ENCODE measurements around the gene NEK7. TPM values are rescaled to one million over a fixed set of nuclear protein-coding genes. Genes with fewer than 3 reads are reported as not detected.

NEK7 gene
- total and polyA plus RNA-seq, 9 donors = 25.0 to 87.0 (median 61.3) TPM

DNA sequence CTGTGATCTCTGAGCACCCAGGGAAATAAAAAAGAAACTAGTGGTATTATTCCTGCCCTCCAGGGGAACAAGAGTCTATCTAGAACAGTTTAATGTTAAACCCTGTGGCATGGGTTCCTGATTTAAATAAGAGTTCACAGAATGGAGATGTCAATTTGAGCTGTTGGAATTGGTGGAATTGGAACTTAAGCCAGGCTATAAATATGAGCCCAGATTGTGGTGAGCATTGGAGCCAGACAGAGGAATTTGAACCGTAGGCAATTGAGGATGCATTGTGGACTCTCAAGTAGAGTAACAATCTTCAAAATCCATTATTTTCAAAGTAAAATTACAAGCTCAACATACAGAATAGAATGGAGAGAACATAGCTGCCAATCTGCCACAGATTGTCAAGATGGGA lies 98.2 kb downstream of the NEK7 start:
- intact Hi-C loops (cut with DNase I) = no loop called here
- H3K27ac ChIP-seq = no peak overlapping the region
- DNase-seq = no peak

GRCh38 chr1:198255784-198256183 lies 99.0 kb downstream of the NEK7 start:
- no peak overlapping the region for H3K27ac ChIP-seq
- no peaks in the 10 kb centered on the region for H3K4me1 ChIP-seq (ENCODE audit: insufficient read depth)
- no peak overlapping the region for H3K4me3 ChIP-seq
- no peaks in the 10 kb centered on the region for H3K27me3 ChIP-seq
- intact Hi-C loops (cut with DNase I) = no loop called here
- no peak for TF ChIP-seq POLR2A (IDR thresholded peaks at IDR 0.05)
- no peak for TF ChIP-seq EP300 (IDR thresholded peaks at IDR 0.05)
- no peak for TF ChIP-seq CTCF (IDR thresholded peaks at IDR 0.05)
- no peaks in the 10 kb centered on the region for H3K9me3 ChIP-seq
- WGBS, 3 donors = 95 to 98% (median 98%) methylated on average over 1 of the region's 1 CpG
- no peaks in the 10 kb centered on the region for H3K36me3 ChIP-seq
- DNase-seq = no peak

More for the DNA sequence above, 98.2 kb downstream of the NEK7 start:
- H3K27me3 ChIP-seq = no peaks in the 10 kb centered on the region
- H3K9me3 ChIP-seq = no peaks in the 10 kb centered on the region
- no peaks in the 10 kb centered on the region for H3K36me3 ChIP-seq
- 59 to 88% (median 75%) methylated on average over 1 of the region's 1 CpG for WGBS, 3 donors
- H3K4me3 ChIP-seq = no peak overlapping the region
- TF ChIP-seq POLR2A (IDR thresholded peaks at IDR 0.05) (no peak), EP300 (IDR thresholded peaks at IDR 0.05) (no peak), CTCF (IDR thresholded peaks at IDR 0.05) (no peak)
- H3K4me1 ChIP-seq (ENCODE audit: insufficient read depth) = no peaks in the 10 kb centered on the region

- Histone ChIP-seq H3K9me3 (no peaks in the 10 kb centered on the region), H3K27ac (no peak overlapping the region), H3K27me3 (no peaks in the 10 kb centered on the region), H3K4me1 (ENCODE audit: insufficient read depth) (no peaks in the 10 kb centered on the region), H3K36me3 (no peaks in the 10 kb centered on the region), H3K4me3 (no peak overlapping the region)
- TF ChIP-seq POLR2A (IDR thresholded peaks at IDR 0.05) (no peak), CTCF (IDR thresholded peaks at IDR 0.05) (no peak), EP300 (IDR thresholded peaks at IDR 0.05) (no peak)
- no peak for DNase-seq
- intact Hi-C loops (cut with DNase I) = no loop called here
Measured at GRCh38 chr1:198258491-198258890, 101.7 kb downstream of the NEK7 start.

DNA sequence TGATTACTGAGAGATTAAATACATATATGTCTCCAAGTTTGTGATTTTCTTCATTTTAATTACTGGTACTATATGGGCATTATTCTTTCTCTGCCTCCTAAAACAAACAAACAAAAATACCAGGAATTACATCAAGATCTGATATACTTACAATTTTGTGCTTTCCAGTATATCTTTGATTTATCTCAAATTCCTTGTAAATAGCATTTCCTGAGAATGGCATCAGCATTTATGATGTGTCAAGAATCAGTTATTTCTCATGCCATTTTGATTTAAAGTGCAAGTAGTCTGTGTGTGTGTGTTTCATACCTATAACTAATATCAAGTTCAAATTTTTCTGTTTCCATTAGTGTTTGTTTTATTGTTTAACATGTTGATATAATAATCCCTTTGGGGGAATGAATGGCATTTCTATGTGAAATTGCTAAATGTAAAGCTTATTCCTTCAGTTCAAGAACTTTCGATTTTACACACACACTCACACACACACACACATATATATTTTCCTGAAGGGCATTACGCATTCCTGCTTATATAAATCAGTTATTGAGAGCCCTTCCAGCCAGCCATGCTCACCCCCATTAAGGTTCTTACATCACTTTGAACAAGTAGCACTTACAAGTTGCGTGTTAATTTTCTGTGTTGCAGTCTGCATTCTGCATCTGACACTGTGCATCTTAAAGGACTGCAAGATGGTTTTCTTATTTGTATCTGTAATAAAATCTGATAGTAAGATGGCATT lies 102.7 kb downstream of the NEK7 start:
- 91 to 98% (median 96%) methylated on average over 3 of the region's 3 CpGs for whole genome bisulfite sequencing, 3 donors
- intact Hi-C loops (cut with DNase I) = no loop called here
- Histone ChIP-seq H3K27ac (no peak overlapping the region), H3K9me3 (no peaks in the 10 kb centered on the region), H3K4me1 (ENCODE audit: insufficient read depth) (no peaks in the 10 kb centered on the region), H3K4me3 (no peak overlapping the region), H3K27me3 (no peaks in the 10 kb centered on the region), H3K36me3 (no peaks in the 10 kb centered on the region)
- no peak for DNase-seq
- TF ChIP-seq POLR2A (IDR thresholded peaks at IDR 0.05) (no peak), CTCF (IDR thresholded peaks at IDR 0.05) (no peak), EP300 (IDR thresholded peaks at IDR 0.05) (no peak)

Data from ovary (tissue), 9 donors.